WTC11 (cell line): Measurements from ENCODE around the gene ENAH. TPM values are rescaled to one million over a fixed set of nuclear protein-coding genes. Genes with fewer than 3 reads are reported as not detected.

Experiments
- ATAC-seq: fragments of 200-7000 bp; cut with Tn5 transposase; 2 replicates; pipeline ENCODE4 v1.10.0; 2021; ENCODE audit warnings: mild to moderate bottlenecking, moderate library complexity
- CTCF ChIA-PET: fragments of 300-600 bp; sonication (Branson Sonifier 250); formaldehyde crosslinking; loops from one replicate; lab custom pipeline; 2021; ENCODE audit warnings: antibody characterized with exemption; lab: Charles Lee
- POLR2A ChIA-PET: fragments of 350-600 bp; sonication (Branson Sonifier 250); formaldehyde crosslinking; loops from one replicate; lab custom pipeline; 2021; ENCODE audit warnings: antibody characterized with exemption; lab: Charles Lee
- DNase-seq: peaks from one replicate; pipeline ENCODE4 v3.0.0; 2021; ENCODE audit warnings: low spot score
- H3K27ac Mint-ChIP-seq: 2 replicates; pipeline ENCODE4 v1.8.0; 2021; ENCODE audit warnings: mixed read lengths
- H3K27me3 Mint-ChIP-seq: 2 replicates; pipeline ENCODE4 v1.8.0; 2021; ENCODE audit warnings: low read depth, mild to moderate bottlenecking, moderate library complexity, mixed read lengths
- H3K36me3 Mint-ChIP-seq: 2 replicates; pipeline ENCODE4 v1.8.0; 2021; ENCODE audit warnings: mixed read lengths
- H3K4me1 Mint-ChIP-seq: 2 replicates; pipeline ENCODE4 v1.8.0; 2022; ENCODE audit warnings: mixed read lengths
- H3K4me3 Mint-ChIP-seq: 2 replicates; pipeline ENCODE4 v1.8.0; 2021; ENCODE audit warnings: mild to moderate bottlenecking, moderate library complexity, mixed read lengths
- H3K9me3 Mint-ChIP-seq: 2 replicates; pipeline ENCODE4 v1.8.0; 2021; ENCODE audit warnings: mixed read lengths
- CREM ChIP-seq: sonication (generic); formaldehyde crosslinking; IDR thresholded peaks from 2 replicates; pipeline ENCODE4 v1.8.1; 2022; ENCODE audit warnings: mild to moderate bottlenecking, missing genetic modification reagents, moderate library complexity
- E2F5 ChIP-seq: sonication (generic); formaldehyde crosslinking; IDR thresholded peaks from 2 replicates; pipeline ENCODE4 v1.8.1; 2022; ENCODE audit warnings: mild to moderate bottlenecking, moderate library complexity, missing genetic modification reagents
- EMX1 ChIP-seq: fragments of 250-450 bp; sonication (Bioruptor Pico); IDR thresholded peaks from 2 replicates; pipeline ENCODE4 v1.8.0; 2021; ENCODE audit warnings: mild to moderate bottlenecking
- ERG ChIP-seq: fragments of 250-450 bp; sonication (Bioruptor Pico); IDR thresholded peaks from 2 replicates; pipeline ENCODE4 v1.8.0; 2021; ENCODE audit warnings: mild to moderate bottlenecking
- FOXJ3 ChIP-seq: sonication (generic); formaldehyde crosslinking; IDR thresholded peaks from 2 replicates; pipeline ENCODE4 v1.9.0; 2021; ENCODE audit warnings: missing genetic modification reagents, mild to moderate bottlenecking, borderline replicate concordance
- GTF2I ChIP-seq: fragments of 250-450 bp; sonication (Bioruptor Pico); conservative IDR thresholded peaks from 2 replicates; pipeline ENCODE4 v1.4.0; 2021; ENCODE audit warnings: mild to moderate bottlenecking
- NFYB ChIP-seq: sonication (generic); formaldehyde crosslinking; conservative IDR thresholded peaks from 2 replicates; pipeline ENCODE4 v1.8.0; 2022; ENCODE audit warnings: low read depth, missing genetic modification reagents
- TEAD1 ChIP-seq: sonication (generic); formaldehyde crosslinking; IDR thresholded peaks from 2 replicates; pipeline ENCODE4 v1.8.0; 2022; ENCODE audit warnings: mild to moderate bottlenecking, missing genetic modification reagents
- USF1 ChIP-seq: sonication (generic); formaldehyde crosslinking; IDR thresholded peaks from 2 replicates; pipeline ENCODE4 v1.8.0; 2022; ENCODE audit warnings: mild to moderate bottlenecking, missing genetic modification reagents
- ZNF138 ChIP-seq: sonication (generic); formaldehyde crosslinking; conservative IDR thresholded peaks from 2 replicates; pipeline ENCODE4 v1.8.1; 2022; ENCODE audit warnings: mild to moderate bottlenecking, moderate library complexity, missing genetic modification reagents
- ZNF317 ChIP-seq: sonication (generic); formaldehyde crosslinking; IDR thresholded peaks from 2 replicates; pipeline ENCODE4 v1.8.1; 2023; ENCODE audit warnings: low read depth, mild to moderate bottlenecking, moderate library complexity, missing genetic modification reagents, borderline replicate concordance
- total RNA-seq: library from RNA; stranded (reverse); gene quantifications from 3 replicates; pipeline ENCODE4 v1.2.3, GENCODE V29; 2021
- TF ChIP-seq, protein P1 (sequence below): sonication (generic); formaldehyde crosslinking; IDR thresholded peaks from 2 replicates; pipeline ENCODE4 v1.8.1; 2022; ENCODE audit warnings: missing genetic modification reagents, borderline replicate concordance
- TF ChIP-seq, protein P2 (sequence below): fragments of 200-600 bp; IDR thresholded peaks from 2 replicates; pipeline ENCODE4 v1.8.0; 2022; ENCODE audit warnings: antibody characterized with exemption
- TF ChIP-seq, protein P3 (sequence below): sonication (generic); formaldehyde crosslinking; IDR thresholded peaks from 2 replicates; pipeline ENCODE4 v1.8.0; 2023; ENCODE audit warnings: missing genetic modification reagents, mild to moderate bottlenecking, borderline replicate concordance
- TF ChIP-seq, protein P4 (sequence below): sonication (generic); formaldehyde crosslinking; IDR thresholded peaks from 2 replicates; pipeline ENCODE4 v1.8.1; 2023; ENCODE audit warnings: mild to moderate bottlenecking, missing genetic modification reagents, borderline replicate concordance

The ENAH gene
- total RNA-seq, 1 experiment from 2014 or later = 227 TPM

GRCh38 chr1:225684741-225685140 lies 31.8 kb upstream of the ENAH start (continued):
- TF ChIP-seq, protein P1, sequence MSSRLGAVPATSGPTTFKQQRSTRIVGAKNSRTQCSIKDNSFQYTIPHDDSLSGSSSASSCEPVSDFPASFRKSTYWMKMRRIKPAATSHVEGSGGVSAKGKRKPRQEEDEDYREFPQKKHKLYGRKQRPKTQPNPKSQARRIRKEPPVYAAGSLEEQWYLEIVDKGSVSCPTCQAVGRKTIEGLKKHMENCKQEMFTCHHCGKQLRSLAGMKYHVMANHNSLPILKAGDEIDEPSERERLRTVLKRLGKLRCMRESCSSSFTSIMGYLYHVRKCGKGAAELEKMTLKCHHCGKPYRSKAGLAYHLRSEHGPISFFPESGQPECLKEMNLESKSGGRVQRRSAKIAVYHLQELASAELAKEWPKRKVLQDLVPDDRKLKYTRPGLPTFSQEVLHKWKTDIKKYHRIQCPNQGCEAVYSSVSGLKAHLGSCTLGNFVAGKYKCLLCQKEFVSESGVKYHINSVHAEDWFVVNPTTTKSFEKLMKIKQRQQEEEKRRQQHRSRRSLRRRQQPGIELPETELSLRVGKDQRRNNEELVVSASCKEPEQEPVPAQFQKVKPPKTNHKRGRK = no peak
- TF ChIP-seq FOXJ3 (CRISPR knock-in tag) = no peak
- TF ChIP-seq EMX1 (CRISPR knock-in tag) = no peak
- no peak for TF ChIP-seq NFYB (CRISPR knock-in tag)
- TF ChIP-seq E2F5 (CRISPR knock-in tag) = no peak
- no peak for TF ChIP-seq ZNF317 (CRISPR knock-in tag)
- TF ChIP-seq, protein P2, sequence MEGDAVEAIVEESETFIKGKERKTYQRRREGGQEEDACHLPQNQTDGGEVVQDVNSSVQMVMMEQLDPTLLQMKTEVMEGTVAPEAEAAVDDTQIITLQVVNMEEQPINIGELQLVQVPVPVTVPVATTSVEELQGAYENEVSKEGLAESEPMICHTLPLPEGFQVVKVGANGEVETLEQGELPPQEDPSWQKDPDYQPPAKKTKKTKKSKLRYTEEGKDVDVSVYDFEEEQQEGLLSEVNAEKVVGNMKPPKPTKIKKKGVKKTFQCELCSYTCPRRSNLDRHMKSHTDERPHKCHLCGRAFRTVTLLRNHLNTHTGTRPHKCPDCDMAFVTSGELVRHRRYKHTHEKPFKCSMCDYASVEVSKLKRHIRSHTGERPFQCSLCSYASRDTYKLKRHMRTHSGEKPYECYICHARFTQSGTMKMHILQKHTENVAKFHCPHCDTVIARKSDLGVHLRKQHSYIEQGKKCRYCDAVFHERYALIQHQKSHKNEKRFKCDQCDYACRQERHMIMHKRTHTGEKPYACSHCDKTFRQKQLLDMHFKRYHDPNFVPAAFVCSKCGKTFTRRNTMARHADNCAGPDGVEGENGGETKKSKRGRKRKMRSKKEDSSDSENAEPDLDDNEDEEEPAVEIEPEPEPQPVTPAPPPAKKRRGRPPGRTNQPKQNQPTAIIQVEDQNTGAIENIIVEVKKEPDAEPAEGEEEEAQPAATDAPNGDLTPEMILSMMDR = no peak
- no peak for TF ChIP-seq USF1

GRCh38 chr1:225681231-225681630 lies 28.3 kb upstream of the ENAH start:
- Mint-ChIP-seq H3K27me3 (peaks cover 17% of the 10 kb centered on the region), H3K36me3 (no peaks in the 10 kb centered on the region), H3K27ac (no peak overlapping the region), H3K9me3 (no peaks in the 10 kb centered on the region), H3K4me1 (peaks cover 15% of the 10 kb centered on the region), H3K4me3 (no peak overlapping the region)
- no peak for TF ChIP-seq CREM (CRISPR knock-in tag)
- TF ChIP-seq ZNF138 (CRISPR knock-in tag) = no peak
- TF ChIP-seq, protein P3, sequence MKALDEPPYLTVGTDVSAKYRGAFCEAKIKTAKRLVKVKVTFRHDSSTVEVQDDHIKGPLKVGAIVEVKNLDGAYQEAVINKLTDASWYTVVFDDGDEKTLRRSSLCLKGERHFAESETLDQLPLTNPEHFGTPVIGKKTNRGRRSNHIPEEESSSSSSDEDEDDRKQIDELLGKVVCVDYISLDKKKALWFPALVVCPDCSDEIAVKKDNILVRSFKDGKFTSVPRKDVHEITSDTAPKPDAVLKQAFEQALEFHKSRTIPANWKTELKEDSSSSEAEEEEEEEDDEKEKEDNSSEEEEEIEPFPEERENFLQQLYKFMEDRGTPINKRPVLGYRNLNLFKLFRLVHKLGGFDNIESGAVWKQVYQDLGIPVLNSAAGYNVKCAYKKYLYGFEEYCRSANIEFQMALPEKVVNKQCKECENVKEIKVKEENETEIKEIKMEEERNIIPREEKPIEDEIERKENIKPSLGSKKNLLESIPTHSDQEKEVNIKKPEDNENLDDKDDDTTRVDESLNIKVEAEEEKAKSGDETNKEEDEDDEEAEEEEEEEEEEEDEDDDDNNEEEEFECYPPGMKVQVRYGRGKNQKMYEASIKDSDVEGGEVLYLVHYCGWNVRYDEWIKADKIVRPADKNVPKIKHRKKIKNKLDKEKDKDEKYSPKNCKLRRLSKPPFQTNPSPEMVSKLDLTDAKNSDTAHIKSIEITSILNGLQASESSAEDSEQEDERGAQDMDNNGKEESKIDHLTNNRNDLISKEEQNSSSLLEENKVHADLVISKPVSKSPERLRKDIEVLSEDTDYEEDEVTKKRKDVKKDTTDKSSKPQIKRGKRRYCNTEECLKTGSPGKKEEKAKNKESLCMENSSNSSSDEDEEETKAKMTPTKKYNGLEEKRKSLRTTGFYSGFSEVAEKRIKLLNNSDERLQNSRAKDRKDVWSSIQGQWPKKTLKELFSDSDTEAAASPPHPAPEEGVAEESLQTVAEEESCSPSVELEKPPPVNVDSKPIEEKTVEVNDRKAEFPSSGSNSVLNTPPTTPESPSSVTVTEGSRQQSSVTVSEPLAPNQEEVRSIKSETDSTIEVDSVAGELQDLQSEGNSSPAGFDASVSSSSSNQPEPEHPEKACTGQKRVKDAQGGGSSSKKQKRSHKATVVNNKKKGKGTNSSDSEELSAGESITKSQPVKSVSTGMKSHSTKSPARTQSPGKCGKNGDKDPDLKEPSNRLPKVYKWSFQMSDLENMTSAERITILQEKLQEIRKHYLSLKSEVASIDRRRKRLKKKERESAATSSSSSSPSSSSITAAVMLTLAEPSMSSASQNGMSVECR = no peak
- no peak for TF ChIP-seq FOXJ3 (CRISPR knock-in tag)
- TF ChIP-seq TEAD1 (CRISPR knock-in tag) = no peak
- TF ChIP-seq GTF2I (CRISPR knock-in tag) = no peak
- TF ChIP-seq, protein P4, sequence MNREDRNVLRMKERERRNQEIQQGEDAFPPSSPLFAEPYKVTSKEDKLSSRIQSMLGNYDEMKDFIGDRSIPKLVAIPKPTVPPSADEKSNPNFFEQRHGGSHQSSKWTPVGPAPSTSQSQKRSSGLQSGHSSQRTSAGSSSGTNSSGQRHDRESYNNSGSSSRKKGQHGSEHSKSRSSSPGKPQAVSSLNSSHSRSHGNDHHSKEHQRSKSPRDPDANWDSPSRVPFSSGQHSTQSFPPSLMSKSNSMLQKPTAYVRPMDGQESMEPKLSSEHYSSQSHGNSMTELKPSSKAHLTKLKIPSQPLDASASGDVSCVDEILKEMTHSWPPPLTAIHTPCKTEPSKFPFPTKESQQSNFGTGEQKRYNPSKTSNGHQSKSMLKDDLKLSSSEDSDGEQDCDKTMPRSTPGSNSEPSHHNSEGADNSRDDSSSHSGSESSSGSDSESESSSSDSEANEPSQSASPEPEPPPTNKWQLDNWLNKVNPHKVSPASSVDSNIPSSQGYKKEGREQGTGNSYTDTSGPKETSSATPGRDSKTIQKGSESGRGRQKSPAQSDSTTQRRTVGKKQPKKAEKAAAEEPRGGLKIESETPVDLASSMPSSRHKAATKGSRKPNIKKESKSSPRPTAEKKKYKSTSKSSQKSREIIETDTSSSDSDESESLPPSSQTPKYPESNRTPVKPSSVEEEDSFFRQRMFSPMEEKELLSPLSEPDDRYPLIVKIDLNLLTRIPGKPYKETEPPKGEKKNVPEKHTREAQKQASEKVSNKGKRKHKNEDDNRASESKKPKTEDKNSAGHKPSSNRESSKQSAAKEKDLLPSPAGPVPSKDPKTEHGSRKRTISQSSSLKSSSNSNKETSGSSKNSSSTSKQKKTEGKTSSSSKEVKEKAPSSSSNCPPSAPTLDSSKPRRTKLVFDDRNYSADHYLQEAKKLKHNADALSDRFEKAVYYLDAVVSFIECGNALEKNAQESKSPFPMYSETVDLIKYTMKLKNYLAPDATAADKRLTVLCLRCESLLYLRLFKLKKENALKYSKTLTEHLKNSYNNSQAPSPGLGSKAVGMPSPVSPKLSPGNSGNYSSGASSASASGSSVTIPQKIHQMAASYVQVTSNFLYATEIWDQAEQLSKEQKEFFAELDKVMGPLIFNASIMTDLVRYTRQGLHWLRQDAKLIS (CRISPR knock-in tag) = no peak
- TF ChIP-seq ERG (CRISPR knock-in tag) = no peak
- no peak for TF ChIP-seq USF1
- CTCF ChIA-PET = no interaction called here
- DNase-seq = no peak
- ATAC-seq = no peak
- POLR2A ChIA-PET = no interaction called here
